SK-N-SH treated with all-trans-retinoic acid at 6 μM for 48 hours (cell line): Measurements from ENCODE around the gene CD8B.

Experiments used
- ARNTL ChIP-seq: fragments of 450-650 bp; formaldehyde crosslinking; IDR thresholded peaks from 2 replicates; pipeline ENCODE4 v1.5.0; 2020; ENCODE audit warnings: low read depth, mild to moderate bottlenecking, moderate library complexity, borderline replicate concordance
- CSRNP3 ChIP-seq: fragments of 250-450 bp; sonication (Bioruptor Pico); IDR thresholded peaks from 2 replicates; pipeline ENCODE4 v1.5.1; 2021; ENCODE audit warnings: mild to moderate bottlenecking, moderate library complexity
- RARB ChIP-seq: fragments of 250-450 bp; sonication (Bioruptor Pico); IDR thresholded peaks from 2 replicates; pipeline ENCODE4 v1.8.0; 2021; ENCODE audit warnings: mild to moderate bottlenecking, moderate library complexity
- TOX ChIP-seq: fragments of 250-450 bp; sonication (Bioruptor Pico); IDR thresholded peaks from 2 replicates; pipeline ENCODE4 v1.8.0; 2021; ENCODE audit warnings: mild to moderate bottlenecking, moderate library complexity, borderline replicate concordance
- ZNF70 ChIP-seq: fragments of 450-650 bp; formaldehyde crosslinking; IDR thresholded peaks from 2 replicates; pipeline ENCODE4 v1.5.0; 2020; ENCODE audit warnings: mild to moderate bottlenecking, moderate library complexity

- TF ChIP-seq ZNF70 (CRISPR knock-in tag): no peak
- TF ChIP-seq RARB: no peak
- no peak for TF ChIP-seq ARNTL (CRISPR knock-in tag)
- no peak for TF ChIP-seq TOX (CRISPR knock-in tag)
- no peak for TF ChIP-seq CSRNP3 (CRISPR knock-in tag)
Measured at GRCh38 chr2:86822668-86823345, 38.9 kb downstream of the CD8B start.
